ENCODE results near the gene KRTAP20-4. TPM values are rescaled to one million over a fixed set of nuclear protein-coding genes. Genes with fewer than 3 reads are reported as not detected.

KRTAP20-4 gene
- not detected in 2 replicates for total RNA-seq (2014; rRNA removed; shearing (Covaris generic))
- not detected in 2 replicates for total RNA-seq (2022)
- not detected for Bru-seq, nascent RNA
- not detected for BruChase-seq, experiment 1, labeled RNA remaining after a 6-hour chase
- not detected for BruChase-seq, experiment 2, labeled RNA remaining after a 2-hour chase
- long read RNA-seq, result 0 reads

GRCh38 chr21:30620522-30620921 lies at the start of gene KRTAP20-4:
Gene KRTAP20-4 (plus strand): TSS chr21:30620627.
- Histone ChIP-seq H4K20me1 (ENCODE audit: insufficient read depth, low read length) (no peaks in the 10 kb centered on the region), H3K9me2 (ENCODE audit: insufficient read depth, low read length) (no peaks in the 10 kb centered on the region), H3K4me1 (ENCODE audit: insufficient read depth, low read length, poor library complexity, severe bottlenecking) (no peaks in the 10 kb centered on the region), H2AFZ (ENCODE audit: low read length) (no peak within 1 kb of the TSS), H3K79me2 (ENCODE audit: insufficient read depth, low read depth, low read length) (no peaks in the 10 kb centered on the region), H3K9me3 (ENCODE audit: low read length) (no peaks in the 10 kb centered on the region), H3K36me3 (ENCODE audit: insufficient read depth, low read length) (no peaks in the 10 kb centered on the region), H3K4me3 (ENCODE audit: low read depth, low read length, poor library complexity, severe bottlenecking) (no peak within 1 kb of the TSS), H3K27ac (ENCODE audit: low read depth, low read length, poor library complexity, severe bottlenecking) (no peak within 1 kb of the TSS), H3K4me2 (ENCODE audit: low read length) (no peak within 1 kb of the TSS)
- intact Hi-C loops (cut with micrococcal nuclease; ENCODE audit: unreplicated experiment), result no loop called here
- no peak for TF ChIP-seq EZH2phosphoT487 (IDR thresholded peaks at IDR 0.05; ENCODE audit: borderline replicate concordance, low read depth, low read length)
- TF ChIP-seq CTCF (conservative IDR thresholded peaks at IDR 0.05; ENCODE audit: low read length), result no peak
- BruUV-seq (replicated peaks), result no TSS peak
- DNase-seq (ENCODE audit: low spot score), result no peak
- ChIA-PET POLR2A (interaction anchor here (0.7 kb wide), 1 partner anchor 170 kb away, joined by 3 read pairs; no protein-coding TSS in a partner anchor), CTCF (ENCODE audit: unreplicated experiment) (no interaction called here)

GRCh38 chr21:30577766-30578165 lies 42.7 kb upstream of the KRTAP20-4 start:
- H3K4me1 ChIP-seq (ENCODE audit: insufficient read depth, low read length, poor library complexity, severe bottlenecking), result no peaks in the 10 kb centered on the region
- H3K4me2 ChIP-seq (ENCODE audit: low read length), result no peak overlapping the region
- TF ChIP-seq EZH2phosphoT487 (IDR thresholded peaks at IDR 0.05; ENCODE audit: borderline replicate concordance, low read depth, low read length) (no peak), CTCF (conservative IDR thresholded peaks at IDR 0.05; ENCODE audit: low read length) (no peak)
- ChIA-PET CTCF (ENCODE audit: unreplicated experiment) (no interaction called here), POLR2A (no interaction called here)
- no peak overlapping the region for H3K27ac ChIP-seq (ENCODE audit: low read depth, low read length, poor library complexity, severe bottlenecking)
- no peak overlapping the region for H3K4me3 ChIP-seq (ENCODE audit: low read depth, low read length, poor library complexity, severe bottlenecking)
- no peak for DNase-seq (ENCODE audit: low spot score)
- no peaks in the 10 kb centered on the region for H4K20me1 ChIP-seq (ENCODE audit: insufficient read depth, low read length)
- H3K36me3 ChIP-seq (ENCODE audit: insufficient read depth, low read length), result no peaks in the 10 kb centered on the region
- intact Hi-C loops (cut with micrococcal nuclease; ENCODE audit: unreplicated experiment), result no loop called here
- no peaks in the 10 kb centered on the region for H3K9me3 ChIP-seq (ENCODE audit: low read length)
- BruUV-seq (replicated peaks), result no TSS peak
- H3K79me2 ChIP-seq (ENCODE audit: insufficient read depth, low read depth, low read length), result no peaks in the 10 kb centered on the region
- H2AFZ ChIP-seq (ENCODE audit: low read length), result no peak overlapping the region
- no peaks in the 10 kb centered on the region for H3K9me2 ChIP-seq (ENCODE audit: insufficient read depth, low read length)

- no TSS peak for BruUV-seq (replicated peaks)
- intact Hi-C loops (cut with micrococcal nuclease; ENCODE audit: unreplicated experiment), result no loop called here
- POLR2A ChIA-PET, result interaction anchor here (0.7 kb wide), 1 partner anchor 170 kb away, joined by 3 read pairs; no protein-coding TSS in a partner anchor
These were observed 41.1 kb upstream of the KRTAP20-4 start for GRCh38 chr21:30579346-30579745.

More at GRCh38 chr21:30579346-30579745, 41.1 kb upstream of the KRTAP20-4 start:
- Histone ChIP-seq H4K20me1 (ENCODE audit: insufficient read depth, low read length) (no peaks in the 10 kb centered on the region), H2AFZ (ENCODE audit: low read length) (no peak overlapping the region), H3K36me3 (ENCODE audit: insufficient read depth, low read length) (no peaks in the 10 kb centered on the region), H3K79me2 (ENCODE audit: insufficient read depth, low read depth, low read length) (no peaks in the 10 kb centered on the region), H3K4me1 (ENCODE audit: insufficient read depth, low read length, poor library complexity, severe bottlenecking) (no peaks in the 10 kb centered on the region), H3K27ac (ENCODE audit: low read depth, low read length, poor library complexity, severe bottlenecking) (no peak overlapping the region), H3K9me3 (ENCODE audit: low read length) (no peaks in the 10 kb centered on the region), H3K4me2 (ENCODE audit: low read length) (no peak overlapping the region), H3K4me3 (ENCODE audit: low read depth, low read length, poor library complexity, severe bottlenecking) (no peak overlapping the region), H3K9me2 (ENCODE audit: insufficient read depth, low read length) (no peaks in the 10 kb centered on the region)
- DNase-seq (ENCODE audit: low spot score), result no peak
- CTCF ChIA-PET (ENCODE audit: unreplicated experiment), result no interaction called here
- TF ChIP-seq CTCF (conservative IDR thresholded peaks at IDR 0.05; ENCODE audit: low read length), result no peak
- no peak for TF ChIP-seq EZH2phosphoT487 (IDR thresholded peaks at IDR 0.05; ENCODE audit: borderline replicate concordance, low read depth, low read length)
